ENCODE data around the gene TNXB. TPM values are rescaled to one million over a fixed set of nuclear protein-coding genes. Genes with fewer than 3 reads are reported as not detected.
"Not testable (repeated sequence)": the region's sequence is repeated elsewhere in the genome, so short reads cannot be mapped to it uniquely, and the experiment has no call there.

The TNXB gene
- total RNA-seq, 1 experiment from 2014 or later: 0.12 TPM

- peak; percentile 92 for DNase-seq (ENCODE audit: low read depth)
Observed at GRCh38 chr6:32086661-32087573, 22.2 kb downstream of the TNXB start.

DNA sequence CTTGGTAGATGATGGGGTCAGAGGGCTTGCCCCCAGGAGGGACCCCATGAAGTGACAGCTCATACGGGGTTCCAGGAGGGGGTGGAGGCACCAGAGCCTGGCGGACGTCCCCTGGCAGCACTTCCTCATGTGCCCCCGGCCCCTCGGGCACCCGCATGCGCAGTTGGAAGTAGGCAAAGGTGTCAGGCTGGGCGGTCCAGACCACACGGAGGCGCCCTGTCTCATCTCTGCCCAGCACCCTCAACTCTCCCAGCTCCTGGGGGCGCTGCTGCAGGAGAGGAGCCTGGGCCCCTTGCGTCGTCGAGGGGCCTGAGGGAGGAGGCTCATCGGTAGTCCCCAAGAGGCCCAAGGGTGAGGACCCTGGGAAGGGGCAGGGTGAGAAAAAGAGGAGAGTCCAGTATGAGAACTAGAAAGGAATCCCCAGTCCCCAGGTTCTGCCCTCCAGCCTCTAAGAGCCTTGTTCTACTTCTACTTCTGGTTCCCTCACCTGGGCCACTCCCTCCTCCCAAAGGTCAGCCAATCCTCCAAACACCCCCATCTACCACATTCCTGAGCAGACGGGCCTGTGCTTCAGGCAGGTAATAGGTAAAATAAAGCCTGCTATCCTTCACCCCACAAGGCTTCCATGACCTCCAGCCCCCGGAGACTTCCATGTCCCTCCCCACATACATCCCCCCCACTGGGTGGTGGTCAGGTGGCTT is 23.2 kb downstream of the TNXB start:
- DNase-seq (ENCODE audit: low read depth): no peak

DNA sequence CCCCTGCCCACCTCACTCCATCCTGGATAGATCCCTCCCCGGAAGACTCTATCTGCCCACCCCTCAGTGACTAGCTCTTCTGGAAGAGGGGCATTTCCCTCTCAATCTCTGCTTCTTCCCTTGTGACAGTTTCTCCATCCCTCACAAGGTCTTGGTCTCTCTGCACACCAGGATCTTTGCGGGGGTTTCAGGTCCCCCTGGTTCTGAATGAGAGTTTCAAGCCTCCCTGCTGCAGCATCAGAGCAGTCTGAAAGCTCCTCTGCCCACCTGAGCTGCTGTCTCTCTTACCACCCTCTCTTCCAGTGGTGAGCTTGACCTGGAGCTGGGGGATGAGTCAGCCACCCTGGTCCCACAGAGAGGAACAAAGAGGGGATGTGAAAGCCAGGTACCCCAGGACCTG is 24.4 kb downstream of the TNXB start:
- DNase-seq (ENCODE audit: low read depth): no peak

- DNase-seq (ENCODE audit: low read depth): no peak
Observed at GRCh38 chr6:32083812-32084768, 25.0 kb downstream of the TNXB start.

DNA sequence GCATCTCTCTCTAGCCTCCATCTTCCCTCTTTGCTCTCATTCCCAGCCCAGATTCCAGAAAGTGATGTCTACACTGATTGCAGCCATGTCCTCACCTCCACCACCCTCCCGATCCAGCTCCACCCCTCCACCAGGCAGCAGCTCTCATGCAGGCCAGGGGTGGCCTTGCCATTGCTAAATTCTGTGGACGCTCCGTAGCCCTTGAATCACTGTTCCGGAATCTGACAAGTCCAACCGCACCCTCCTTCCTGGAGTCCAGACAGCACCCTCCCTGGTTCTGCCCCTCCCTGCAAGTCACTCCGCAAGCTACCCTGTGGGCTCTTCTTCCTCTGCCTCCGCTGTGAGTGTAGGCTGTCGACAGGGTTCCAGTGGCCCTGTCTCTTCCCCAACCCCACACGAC is 26.2 kb downstream of the TNXB start:
- peak; percentile 76 for DNase-seq (ENCODE audit: low read depth)

- DNase-seq (ENCODE audit: low read depth): no peak
Observed at GRCh38 chr6:32082478-32082877, 26.7 kb downstream of the TNXB start.

GRCh38 chr6:32081168-32081990 is 27.8 kb downstream of the TNXB start:
- peak; percentile 94 for DNase-seq (ENCODE audit: low read depth)

DNA sequence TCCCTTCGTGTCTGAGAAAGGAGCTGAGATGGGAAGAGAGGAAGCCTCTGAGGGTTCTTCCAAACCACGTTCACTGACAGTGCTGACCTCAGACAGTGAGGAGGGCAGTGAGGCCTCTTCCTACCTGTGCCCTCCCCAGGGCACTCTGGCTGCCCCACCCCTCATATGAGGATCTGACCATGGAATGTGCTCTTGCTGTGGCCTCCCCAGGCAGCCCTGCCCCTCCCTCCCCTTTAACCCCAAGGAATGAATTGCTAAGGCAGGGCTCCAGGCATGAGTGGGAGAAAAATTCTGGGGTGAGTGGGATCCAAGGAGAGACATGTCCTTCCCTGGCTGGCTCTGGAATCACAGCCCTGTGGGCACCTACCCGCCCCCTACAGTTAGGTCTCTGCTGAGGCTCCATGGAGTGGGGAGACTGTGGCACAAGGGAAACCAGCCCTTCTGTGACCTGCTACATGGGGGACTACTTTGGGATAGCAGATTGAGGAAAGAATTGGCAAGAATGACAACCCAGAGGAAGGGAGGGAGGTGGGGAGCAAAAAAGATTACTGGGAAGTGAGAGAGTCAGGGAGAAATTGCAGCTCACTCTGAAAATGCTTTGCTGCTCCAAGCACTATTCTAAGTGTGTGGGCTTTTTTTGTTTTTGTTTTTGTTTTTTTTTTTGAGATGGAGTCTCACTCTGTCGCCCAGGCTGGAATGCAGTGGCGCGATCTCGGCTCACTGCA is 29.4 kb downstream of the TNXB start:
- no peak for DNase-seq (ENCODE audit: low read depth)

- DNase-seq (ENCODE audit: low read depth): peak; percentile 63
Observed at GRCh38 chr6:32076321-32076809, 32.8 kb downstream of the TNXB start.

- DNase-seq (ENCODE audit: low read depth): no peak
Observed at GRCh38 chr6:32075781-32076180, 33.4 kb downstream of the TNXB start.

- no peak for DNase-seq (ENCODE audit: low read depth)
Observed at GRCh38 chr6:32074996-32075532, 34.1 kb downstream of the TNXB start.

DNA sequence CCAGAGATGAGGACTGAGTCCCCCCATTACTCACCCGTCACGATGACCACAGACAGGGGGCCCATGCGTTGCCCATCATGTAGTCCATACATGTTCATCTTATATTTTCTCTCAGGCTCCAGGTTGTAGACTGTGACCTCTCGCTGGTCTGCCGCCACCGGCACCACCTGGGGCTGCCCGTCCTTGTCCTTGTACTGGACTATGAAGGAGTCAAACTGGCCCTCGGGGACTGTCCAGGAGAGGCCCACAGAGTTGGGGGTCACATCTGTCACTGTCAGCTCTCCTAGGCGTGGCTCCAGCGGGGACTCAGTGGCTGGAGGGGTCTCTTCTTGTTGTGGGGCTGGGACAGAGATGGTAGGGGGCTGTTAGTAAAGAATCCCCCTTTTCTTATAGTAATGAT is 35.5 kb downstream of the TNXB start:
- DNase-seq (ENCODE audit: low read depth): no peak

- DNase-seq (ENCODE audit: low read depth): no peak
Observed at GRCh38 chr6:32073101-32073500, 36.0 kb downstream of the TNXB start.

- DNase-seq (ENCODE audit: low read depth): no peak
Observed at GRCh38 chr6:32070814-32071543, 38.2 kb downstream of the TNXB start.

DNA sequence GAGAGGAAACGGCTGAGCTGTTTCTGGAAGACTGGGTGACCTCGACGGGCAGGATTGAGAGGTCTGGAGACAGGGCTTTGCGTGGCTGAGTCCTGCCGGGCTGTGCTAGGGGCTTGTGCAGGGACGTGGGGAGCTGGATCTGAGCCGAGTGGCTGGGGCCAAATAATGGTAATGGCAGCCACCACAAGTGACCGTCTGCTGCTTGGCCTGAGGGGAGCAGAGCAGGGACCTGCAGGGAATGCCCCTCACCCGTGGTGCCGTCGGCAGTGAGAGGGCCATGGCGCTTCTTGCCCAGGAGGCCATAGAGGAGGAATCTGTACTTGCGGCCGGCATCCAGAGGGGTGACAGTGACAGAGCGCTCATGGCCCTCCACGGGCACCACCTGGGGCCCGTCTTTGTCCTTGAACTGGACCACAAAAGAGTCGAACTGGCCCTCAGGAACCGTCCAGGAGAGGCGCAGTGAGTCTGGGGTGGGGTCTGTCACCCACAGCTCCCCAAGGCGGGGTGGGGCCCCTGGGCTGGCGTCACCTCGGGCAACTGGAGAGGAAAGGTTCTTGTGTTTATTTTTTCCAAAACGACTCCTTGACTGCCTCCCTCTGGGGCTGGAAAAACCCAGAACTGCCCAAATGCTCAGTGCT is 39.1 kb downstream of the TNXB start:
- no peak for DNase-seq (ENCODE audit: low read depth)

- no peak for DNase-seq (ENCODE audit: low read depth)
Observed at GRCh38 chr6:32069460-32069859, 39.7 kb downstream of the TNXB start.

- no peak for DNase-seq (ENCODE audit: low read depth)
Observed at GRCh38 chr6:32068867-32069266, 40.3 kb downstream of the TNXB start.

DNA sequence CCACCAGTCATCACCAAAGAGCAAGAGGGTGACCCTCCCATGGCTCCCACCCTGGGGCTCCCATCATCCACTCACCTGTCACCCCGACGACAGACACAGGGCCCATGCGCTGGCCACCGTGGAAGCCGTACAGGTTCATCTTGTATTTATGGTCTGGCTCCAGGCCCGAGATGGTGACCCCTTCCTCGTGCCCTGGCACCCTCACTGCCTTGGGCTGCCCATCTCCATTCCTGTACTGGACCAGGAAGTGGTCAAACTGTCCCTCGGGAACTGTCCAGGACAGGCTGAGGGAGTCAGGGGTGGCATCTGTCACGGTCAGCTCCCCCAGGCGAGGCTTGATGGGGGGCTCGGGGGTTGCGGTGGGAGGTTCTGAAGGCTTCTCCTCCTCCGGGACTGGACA is 40.8 kb downstream of the TNXB start:
- not testable (repeated sequence) for DNase-seq (ENCODE audit: low read depth)

GRCh38 chr6:32067521-32067920 is 41.6 kb downstream of the TNXB start:
- DNase-seq (ENCODE audit: low read depth): not testable (repeated sequence)

All from RPMI7951 (cell line).